NT2/D1 (cell line): Measurements from ENCODE around the gene PLEKHF1.

Experiments
- SUZ12 ChIP-seq: IDR thresholded peaks from 2 replicates; pipeline ENCODE4 v1.6.1; 2011; ENCODE audit not compliant: insufficient read length, insufficient read depth; ENCODE audit errors: extremely low read depth
- YY1 ChIP-seq: IDR thresholded peaks from 2 replicates; pipeline ENCODE4 v1.6.1; 2011; ENCODE audit not compliant: insufficient read length, insufficient read depth

DNA sequence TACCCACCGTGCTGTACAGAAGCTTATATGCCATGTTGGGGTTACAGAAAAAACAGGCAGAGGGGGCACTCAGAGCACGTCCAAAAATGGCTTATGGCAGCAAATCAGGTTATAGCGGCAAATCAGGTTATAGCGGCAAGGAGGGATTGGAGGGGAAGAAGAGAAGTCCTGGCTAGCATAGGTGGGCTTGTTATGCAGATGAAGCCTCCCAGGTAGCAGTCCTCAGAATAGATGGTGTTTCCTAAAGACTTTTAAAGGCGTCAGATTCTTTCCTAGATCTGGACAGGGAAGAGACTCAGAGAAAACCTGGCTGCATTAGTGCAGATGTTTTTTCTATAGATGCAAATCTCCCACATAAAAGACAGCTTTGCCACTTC, 19.8 kb upstream of the PLEKHF1 start:
- no peak for TF ChIP-seq SUZ12
- no peak for TF ChIP-seq YY1
